Measurements from ENCODE around the gene ETV2.

ETV2 gene

DNA sequence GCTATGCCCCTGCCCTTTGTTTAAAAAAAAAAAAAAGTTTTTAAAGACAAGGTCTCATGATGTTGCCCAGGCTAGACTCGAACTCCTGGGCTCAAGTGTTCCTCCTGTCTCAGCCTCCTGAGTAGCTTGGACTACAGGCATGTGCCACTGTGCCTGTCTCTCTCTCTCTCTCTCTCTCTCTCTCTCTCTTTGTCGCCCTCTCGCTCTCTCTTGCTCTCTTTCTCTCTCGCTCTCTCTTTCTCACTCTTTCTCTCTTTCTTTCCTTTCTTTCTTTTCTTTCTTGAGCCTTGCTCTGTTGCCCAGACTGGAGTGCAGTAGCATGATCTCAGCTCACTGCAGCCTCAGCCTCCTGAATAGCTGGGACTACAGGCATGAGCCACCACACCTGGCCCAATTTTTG lies 14.1 kb downstream of the ETV2 start:
- H3K9me3 ChIP-seq (ENCODE audit: control insufficient read depth, insufficient read depth, low read length) = no peaks in the 10 kb centered on the region
- H3K4me1 ChIP-seq (ENCODE audit: control insufficient read depth, insufficient read depth, low read length) = no peaks in the 10 kb centered on the region
- DNase-seq (ENCODE audit: low read depth, low spot score) = no peak
- WGBS (ENCODE audit: insufficient coverage, insufficient read length) = no CpG with 5 or more reads among the region's 4 CpGs
- peaks cover 25% of the 10 kb centered on the region for H3K36me3 ChIP-seq (ENCODE audit: control insufficient read depth, insufficient read depth, low read length)
- no peak overlapping the region for H3K4me3 ChIP-seq (ENCODE audit: low read length)
- no peaks in the 10 kb centered on the region for H3K27me3 ChIP-seq (ENCODE audit: control insufficient read depth, insufficient read depth, low read length)
- H3K27ac ChIP-seq (ENCODE audit: low read length) = no peak overlapping the region

DNA sequence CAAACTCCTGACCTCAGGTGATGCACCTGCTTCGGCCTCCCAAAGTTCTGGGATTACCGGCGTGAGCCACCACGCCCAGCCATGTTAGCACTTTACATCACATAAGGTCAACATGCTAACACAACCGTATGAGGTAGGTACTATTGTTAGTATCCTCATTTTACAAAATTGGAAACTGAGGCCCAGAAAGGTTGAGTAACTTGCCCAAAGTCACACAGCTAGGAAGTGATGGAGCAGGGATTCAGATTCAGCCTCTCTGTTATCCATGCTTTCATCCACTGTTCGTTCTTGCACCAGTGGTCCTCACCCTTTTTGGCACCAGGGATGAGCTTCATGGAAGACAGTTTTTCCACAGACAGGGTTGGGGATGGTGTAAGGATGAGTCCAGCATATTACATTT lies 15.2 kb downstream of the ETV2 start:
- no peaks in the 10 kb centered on the region for H3K27me3 ChIP-seq (ENCODE audit: control insufficient read depth, insufficient read depth, low read length)
- H3K4me3 ChIP-seq (ENCODE audit: low read length) = no peak overlapping the region
- WGBS (ENCODE audit: insufficient coverage, insufficient read length) = no CpG with 5 or more reads among the region's 6 CpGs
- no peaks in the 10 kb centered on the region for H3K4me1 ChIP-seq (ENCODE audit: control insufficient read depth, insufficient read depth, low read length)
- DNase-seq (ENCODE audit: low read depth, low spot score) = no peak
- no peaks in the 10 kb centered on the region for H3K9me3 ChIP-seq (ENCODE audit: control insufficient read depth, insufficient read depth, low read length)
- peaks cover 17% of the 10 kb centered on the region for H3K36me3 ChIP-seq (ENCODE audit: control insufficient read depth, insufficient read depth, low read length)
- H3K27ac ChIP-seq (ENCODE audit: low read length) = no peak overlapping the region

DNA sequence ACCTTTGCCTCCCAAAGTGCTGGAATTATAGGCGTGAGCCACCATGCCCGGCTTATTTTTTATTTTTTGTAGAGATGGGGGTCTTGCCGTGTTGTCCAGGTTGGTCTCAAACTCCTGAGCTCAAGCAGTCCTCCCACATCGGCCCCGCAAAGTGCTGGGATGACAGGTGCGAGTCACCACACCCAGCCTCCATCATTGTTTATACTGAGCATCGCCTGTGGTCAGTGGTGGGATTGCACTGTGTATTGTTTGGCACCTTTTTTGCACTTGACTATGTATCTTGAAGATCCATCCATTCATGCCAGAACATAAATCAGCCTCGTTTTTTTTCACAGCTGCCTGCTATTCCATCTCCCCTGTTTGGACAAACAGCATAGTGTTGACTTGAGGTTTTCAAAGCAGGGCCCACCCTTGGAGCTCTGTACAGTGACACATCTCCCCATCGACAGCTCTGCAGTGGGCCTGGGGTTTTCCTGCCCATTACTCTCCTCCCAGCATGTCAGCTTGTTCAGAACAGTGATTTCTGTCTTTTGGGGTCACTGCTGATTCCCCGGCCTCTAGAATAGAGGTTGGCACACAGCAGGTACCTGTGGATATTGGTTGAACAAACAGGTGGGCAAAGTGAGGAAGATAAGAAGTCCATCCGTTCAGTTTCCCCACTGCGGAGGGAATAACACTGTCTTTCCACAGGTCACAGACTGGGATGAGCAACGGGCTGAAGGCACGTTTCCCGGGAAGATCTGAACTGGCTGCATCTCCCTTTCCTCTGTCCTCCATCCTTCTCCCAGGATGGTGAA lies 16.6 kb downstream of the ETV2 start:
- H3K9me3 ChIP-seq (ENCODE audit: control insufficient read depth, insufficient read depth, low read length) = no peaks in the 10 kb centered on the region
- no peak overlapping the region for H3K27ac ChIP-seq (ENCODE audit: low read length)
- no peak for DNase-seq (ENCODE audit: low read depth, low spot score)
- no peaks in the 10 kb centered on the region for H3K27me3 ChIP-seq (ENCODE audit: control insufficient read depth, insufficient read depth, low read length)
- no CpG with 5 or more reads among the region's 15 CpGs for WGBS (ENCODE audit: insufficient coverage, insufficient read length)
- peaks cover 17% of the 10 kb centered on the region for H3K36me3 ChIP-seq (ENCODE audit: control insufficient read depth, insufficient read depth, low read length)
- H3K4me1 ChIP-seq (ENCODE audit: control insufficient read depth, insufficient read depth, low read length) = no peaks in the 10 kb centered on the region
- no peak overlapping the region for H3K4me3 ChIP-seq (ENCODE audit: low read length)

DNA sequence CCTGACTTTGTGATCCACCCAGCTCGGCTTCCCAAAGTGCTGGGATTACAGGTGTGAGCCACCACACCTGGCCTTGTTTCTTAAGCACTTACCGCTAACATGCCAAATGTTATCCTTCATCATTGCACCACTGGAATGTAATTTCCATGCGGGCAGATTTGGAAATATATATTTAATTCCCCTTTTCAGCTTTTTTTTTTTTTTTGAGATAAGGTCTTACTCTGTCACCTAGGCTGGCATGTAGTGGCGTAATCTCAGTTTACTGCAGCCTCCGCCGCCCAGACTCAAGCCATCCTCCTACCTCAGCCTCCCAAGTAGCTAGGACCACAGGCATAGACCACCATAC lies 20.4 kb downstream of the ETV2 start:
- H3K27ac ChIP-seq (ENCODE audit: low read length) = no peak overlapping the region
- WGBS (ENCODE audit: insufficient coverage, insufficient read length) = no CpG with 5 or more reads among the region's 6 CpGs
- DNase-seq (ENCODE audit: low read depth, low spot score) = no peak
- H3K36me3 ChIP-seq (ENCODE audit: control insufficient read depth, insufficient read depth, low read length) = peaks cover 6% of the 10 kb centered on the region; the same call in 1 of the 2 replicates
- no peaks in the 10 kb centered on the region for H3K27me3 ChIP-seq (ENCODE audit: control insufficient read depth, insufficient read depth, low read length)
- H3K4me3 ChIP-seq (ENCODE audit: low read length) = no peak overlapping the region
- no peaks in the 10 kb centered on the region for H3K9me3 ChIP-seq (ENCODE audit: control insufficient read depth, insufficient read depth, low read length)
- H3K4me1 ChIP-seq (ENCODE audit: control insufficient read depth, insufficient read depth, low read length) = no peaks in the 10 kb centered on the region

DNA sequence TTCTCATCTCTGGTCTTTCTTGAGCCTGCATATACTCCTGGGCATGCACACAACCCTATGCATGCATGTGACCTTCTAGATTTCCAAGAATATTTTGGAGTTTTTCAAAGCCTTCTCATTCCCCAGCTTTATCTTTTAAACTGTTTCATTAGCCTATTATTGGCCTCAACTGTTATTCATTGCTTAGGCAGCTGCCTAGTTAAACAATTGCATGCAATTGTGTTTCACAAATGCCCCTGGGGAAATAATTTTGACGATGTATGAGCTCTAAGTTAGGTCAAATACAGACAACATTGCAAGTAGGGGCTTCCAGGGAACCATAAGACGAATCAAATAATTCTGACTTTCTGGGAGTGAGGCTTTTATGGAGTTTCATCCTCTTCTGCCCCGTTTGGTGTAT lies 22.4 kb downstream of the ETV2 start:
- H3K27me3 ChIP-seq (ENCODE audit: control insufficient read depth, insufficient read depth, low read length) = no peaks in the 10 kb centered on the region
- H3K27ac ChIP-seq (ENCODE audit: low read length) = no peak overlapping the region
- H3K4me3 ChIP-seq (ENCODE audit: low read length) = no peak overlapping the region
- no peak for DNase-seq (ENCODE audit: low read depth, low spot score)
- H3K9me3 ChIP-seq (ENCODE audit: control insufficient read depth, insufficient read depth, low read length) = no peaks in the 10 kb centered on the region
- WGBS (ENCODE audit: insufficient coverage, insufficient read length) = no CpG with 5 or more reads among the region's 3 CpGs
- no peaks in the 10 kb centered on the region for H3K36me3 ChIP-seq (ENCODE audit: control insufficient read depth, insufficient read depth, low read length)
- no peaks in the 10 kb centered on the region for H3K4me1 ChIP-seq (ENCODE audit: control insufficient read depth, insufficient read depth, low read length)

- Histone ChIP-seq H3K4me3 (ENCODE audit: low read length) (no peak overlapping the region), H3K9me3 (ENCODE audit: control insufficient read depth, insufficient read depth, low read length) (no peaks in the 10 kb centered on the region), H3K27me3 (ENCODE audit: control insufficient read depth, insufficient read depth, low read length) (no peaks in the 10 kb centered on the region), H3K36me3 (ENCODE audit: control insufficient read depth, insufficient read depth, low read length) (no peaks in the 10 kb centered on the region), H3K27ac (ENCODE audit: low read length) (no peak overlapping the region), H3K4me1 (ENCODE audit: control insufficient read depth, insufficient read depth, low read length) (no peaks in the 10 kb centered on the region)
- WGBS (ENCODE audit: insufficient coverage, insufficient read length) = no CpG with 5 or more reads among the region's 24 CpGs
- DNase-seq (ENCODE audit: low read depth, low spot score) = no peak
Measured at GRCh38 chr19:35665157-35665556, 23.6 kb downstream of the ETV2 start.

DNA sequence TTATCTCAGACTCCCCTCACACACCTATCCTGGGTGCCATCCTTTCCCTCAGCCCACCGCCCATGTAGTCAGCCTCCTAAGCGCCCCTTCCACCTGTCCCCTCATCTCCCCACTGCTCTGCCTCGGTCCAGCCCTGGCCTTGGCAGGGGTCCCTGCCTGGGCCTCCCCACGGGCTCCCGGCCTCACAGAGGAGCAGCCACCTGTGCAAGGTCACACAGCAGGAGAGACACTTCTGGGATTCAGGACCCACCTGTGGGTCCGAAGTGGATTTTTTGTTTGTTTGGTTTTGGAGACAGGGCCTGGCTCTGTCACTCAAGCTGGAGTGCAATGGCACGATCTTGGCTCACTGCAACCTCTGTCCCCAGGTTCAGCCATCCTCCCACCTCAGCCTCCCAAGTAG lies 24.1 kb downstream of the ETV2 start:
- H3K4me1 ChIP-seq (ENCODE audit: control insufficient read depth, insufficient read depth, low read length) = no peaks in the 10 kb centered on the region
- no peaks in the 10 kb centered on the region for H3K36me3 ChIP-seq (ENCODE audit: control insufficient read depth, insufficient read depth, low read length)
- no peaks in the 10 kb centered on the region for H3K9me3 ChIP-seq (ENCODE audit: control insufficient read depth, insufficient read depth, low read length)
- no peak overlapping the region for H3K4me3 ChIP-seq (ENCODE audit: low read length)
- no peak overlapping the region for H3K27ac ChIP-seq (ENCODE audit: low read length)
- WGBS (ENCODE audit: insufficient coverage, insufficient read length) = no CpG with 5 or more reads among the region's 7 CpGs
- H3K27me3 ChIP-seq (ENCODE audit: control insufficient read depth, insufficient read depth, low read length) = no peaks in the 10 kb centered on the region
- DNase-seq (ENCODE audit: low read depth, low spot score) = no peak

DNA sequence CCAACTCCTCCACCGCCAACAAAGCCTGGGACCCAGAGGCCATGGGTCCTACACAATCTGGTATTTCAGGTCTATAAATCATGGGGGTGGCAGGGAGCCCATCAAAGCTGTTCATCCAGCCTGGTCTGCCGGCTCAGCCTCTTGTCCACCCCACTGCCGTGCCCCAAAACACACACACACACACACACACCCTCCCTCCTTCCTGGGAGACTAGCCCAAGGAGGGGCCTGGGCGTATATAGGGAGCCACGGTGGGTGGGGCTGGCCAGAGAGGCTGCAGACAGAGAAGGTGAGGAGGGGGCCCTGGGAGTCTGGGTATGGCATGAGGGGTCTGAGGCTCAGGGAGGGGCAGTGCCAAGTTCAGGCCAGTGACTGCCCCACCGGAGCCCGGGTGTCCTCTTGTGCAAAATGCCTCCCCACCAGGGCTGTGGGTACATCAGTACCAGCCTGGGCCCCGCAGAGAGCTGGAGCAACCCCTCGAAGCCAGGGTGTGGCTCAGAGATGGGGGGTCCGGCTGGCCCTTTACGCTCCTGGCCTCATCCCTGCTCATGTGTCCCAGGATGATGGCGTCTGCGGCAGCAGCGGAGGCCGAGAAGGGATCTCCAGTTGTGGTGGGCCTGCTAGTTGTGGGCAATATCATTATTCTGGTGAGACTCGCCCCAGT lies 24.8 kb downstream of the ETV2 start, which contains the start of gene UPK1A:
Gene UPK1A, plus strand, starts transcription at position 267 of the 663 bp plus-strand sequence. Its CDS starts 296 bp downstream, at position 563.
- H3K4me1 ChIP-seq (ENCODE audit: control insufficient read depth, insufficient read depth, low read length) = no peaks in the 10 kb centered on the region
- no peaks in the 10 kb centered on the region for H3K9me3 ChIP-seq (ENCODE audit: control insufficient read depth, insufficient read depth, low read length)
- H3K4me3 ChIP-seq (ENCODE audit: low read length) = no peak within 1 kb of the TSS
- no peak within 1 kb of the TSS for H3K27ac ChIP-seq (ENCODE audit: low read length)
- WGBS (ENCODE audit: insufficient coverage, insufficient read length) = no CpG with 5 or more reads among the region's 16 CpGs
- no peaks in the 10 kb centered on the region for H3K27me3 ChIP-seq (ENCODE audit: control insufficient read depth, insufficient read depth, low read length)
- H3K36me3 ChIP-seq (ENCODE audit: control insufficient read depth, insufficient read depth, low read length) = no peaks in the 10 kb centered on the region
- no peak for DNase-seq (ENCODE audit: low read depth, low spot score)

- H3K27ac ChIP-seq (ENCODE audit: low read length) = no peak overlapping the region
- no peak overlapping the region for H3K4me3 ChIP-seq (ENCODE audit: low read length)
- WGBS (ENCODE audit: insufficient coverage, insufficient read length) = no CpG with 5 or more reads among the region's 6 CpGs
- H3K9me3 ChIP-seq (ENCODE audit: control insufficient read depth, insufficient read depth, low read length) = no peaks in the 10 kb centered on the region
- H3K4me1 ChIP-seq (ENCODE audit: control insufficient read depth, insufficient read depth, low read length) = no peaks in the 10 kb centered on the region
- no peaks in the 10 kb centered on the region for H3K36me3 ChIP-seq (ENCODE audit: control insufficient read depth, insufficient read depth, low read length)
- no peak for DNase-seq (ENCODE audit: low read depth, low spot score)
- no peaks in the 10 kb centered on the region for H3K27me3 ChIP-seq (ENCODE audit: control insufficient read depth, insufficient read depth, low read length)
Measured at GRCh38 chr19:35669566-35669965, 28.0 kb downstream of the ETV2 start.

- no peaks in the 10 kb centered on the region for H3K27me3 ChIP-seq (ENCODE audit: control insufficient read depth, insufficient read depth, low read length)
- WGBS (ENCODE audit: insufficient coverage, insufficient read length) = no CpG with 5 or more reads among the region's 4 CpGs
- no peaks in the 10 kb centered on the region for H3K9me3 ChIP-seq (ENCODE audit: control insufficient read depth, insufficient read depth, low read length)
- H3K36me3 ChIP-seq (ENCODE audit: control insufficient read depth, insufficient read depth, low read length) = no peaks in the 10 kb centered on the region
- DNase-seq (ENCODE audit: low read depth, low spot score) = no peak
- H3K4me3 ChIP-seq (ENCODE audit: low read length) = no peak overlapping the region
- H3K27ac ChIP-seq (ENCODE audit: low read length) = no peak overlapping the region
- no peaks in the 10 kb centered on the region for H3K4me1 ChIP-seq (ENCODE audit: control insufficient read depth, insufficient read depth, low read length)
Measured at GRCh38 chr19:35669974-35670373, 28.4 kb downstream of the ETV2 start.

GRCh38 chr19:35670686-35671085 lies 29.1 kb downstream of the ETV2 start:
- DNase-seq (ENCODE audit: low read depth, low spot score) = no peak
- Histone ChIP-seq H3K4me1 (ENCODE audit: control insufficient read depth, insufficient read depth, low read length) (no peaks in the 10 kb centered on the region), H3K27ac (ENCODE audit: low read length) (no peak overlapping the region), H3K4me3 (ENCODE audit: low read length) (no peak overlapping the region), H3K9me3 (ENCODE audit: control insufficient read depth, insufficient read depth, low read length) (no peaks in the 10 kb centered on the region), H3K27me3 (ENCODE audit: control insufficient read depth, insufficient read depth, low read length) (no peaks in the 10 kb centered on the region), H3K36me3 (ENCODE audit: control insufficient read depth, insufficient read depth, low read length) (no peaks in the 10 kb centered on the region)
- WGBS (ENCODE audit: insufficient coverage, insufficient read length) = no CpG with 5 or more reads among the region's 1 CpG

Data from iPS DF 6.9 (cell line).